Stromal cell of bone marrow (primary cell): Measurements from ENCODE around the gene NUBP2.

Experiments
- DNase-seq: peaks from one replicate; pipeline ENCODE4 v3.0.0-alpha.2; 2012; ENCODE audit warnings: low read depth

NUBP2 gene

DNA sequence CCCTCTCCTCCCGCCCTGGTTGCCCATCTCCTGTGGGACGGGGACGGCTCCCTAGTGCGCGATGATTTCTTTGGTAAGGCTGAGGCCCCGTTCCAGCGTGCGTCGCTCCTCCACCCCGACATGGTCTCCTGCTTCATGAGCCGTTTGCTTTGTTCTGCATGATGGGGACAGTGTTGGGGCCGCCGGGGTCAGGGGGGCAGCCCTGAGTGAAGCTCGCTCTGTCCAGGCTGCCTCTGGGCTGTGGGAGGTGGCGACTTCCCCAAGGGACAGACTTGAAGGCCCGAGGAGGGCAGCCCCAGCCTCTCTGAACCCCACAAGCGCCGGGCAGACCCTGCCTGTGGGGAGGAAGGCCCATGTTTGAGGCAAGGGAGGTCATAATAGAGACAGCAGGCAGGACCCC lies 23.8 kb upstream of the NUBP2 start:
- no peak for DNase-seq

DNA sequence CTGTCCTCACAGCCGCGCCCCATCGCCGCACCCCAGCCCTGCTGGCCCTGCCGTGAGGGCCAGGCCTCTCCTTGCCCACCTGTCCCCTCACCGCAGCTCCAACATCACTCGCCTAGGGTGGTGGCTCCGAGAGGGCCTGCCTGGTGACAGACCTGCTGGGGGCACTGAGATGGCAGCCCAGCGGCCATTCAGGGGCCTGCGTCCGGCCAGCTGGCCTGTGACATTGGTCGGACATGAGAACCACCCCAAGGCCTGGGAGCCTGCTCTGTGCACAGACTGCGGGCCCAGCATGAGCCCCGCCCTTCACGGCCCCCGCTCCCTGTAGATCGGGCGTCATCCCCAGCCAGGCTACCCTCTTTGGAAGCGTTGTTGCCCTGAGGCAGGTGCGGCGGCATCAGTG lies 23.2 kb upstream of the NUBP2 start:
- DNase-seq = no peak

- DNase-seq = no peak
These were observed 21.8 kb upstream of the NUBP2 start for GRCh38 chr16:1760911-1761310.

GRCh38 chr16:1761751-1762150 lies 21.0 kb upstream of the NUBP2 start:
- DNase-seq = no peak

DNA sequence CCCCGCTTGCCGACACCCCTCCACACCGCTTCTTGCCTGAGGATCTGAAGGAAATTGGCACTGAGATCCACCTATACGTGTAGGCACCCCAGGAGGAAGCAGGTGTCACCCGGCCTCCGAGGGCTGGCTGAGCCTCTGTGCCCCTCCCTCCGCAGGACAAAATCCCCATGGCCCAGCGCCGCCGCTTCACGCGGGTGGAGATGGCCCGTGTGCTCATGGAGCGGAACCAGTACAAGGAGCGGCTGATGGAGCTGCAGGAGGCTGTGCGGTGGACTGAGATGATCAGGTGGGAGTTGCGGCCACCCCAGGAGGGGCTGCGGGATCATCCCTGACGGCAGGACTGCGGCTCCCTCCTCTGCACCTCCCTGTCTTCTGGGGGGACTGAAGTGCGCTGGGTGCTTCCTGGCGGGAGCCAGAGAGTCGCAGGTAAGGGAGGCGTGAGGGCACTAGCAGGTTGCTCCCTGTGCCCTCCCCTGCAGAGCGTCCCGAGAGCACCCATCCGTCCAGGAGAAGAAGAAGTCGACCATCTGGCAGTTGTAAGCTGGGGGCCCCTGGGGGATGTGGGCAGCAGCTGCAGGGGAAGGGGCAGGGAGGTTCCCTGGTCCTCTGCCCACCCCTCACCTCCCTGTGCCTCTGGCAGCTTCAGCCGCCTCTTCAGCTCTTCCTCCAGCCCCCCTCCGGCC lies 20.4 kb upstream of the NUBP2 start:
- DNase-seq = no peak

GRCh38 chr16:1762879-1763520 lies 19.8 kb upstream of the NUBP2 start:
- no peak for DNase-seq

DNA sequence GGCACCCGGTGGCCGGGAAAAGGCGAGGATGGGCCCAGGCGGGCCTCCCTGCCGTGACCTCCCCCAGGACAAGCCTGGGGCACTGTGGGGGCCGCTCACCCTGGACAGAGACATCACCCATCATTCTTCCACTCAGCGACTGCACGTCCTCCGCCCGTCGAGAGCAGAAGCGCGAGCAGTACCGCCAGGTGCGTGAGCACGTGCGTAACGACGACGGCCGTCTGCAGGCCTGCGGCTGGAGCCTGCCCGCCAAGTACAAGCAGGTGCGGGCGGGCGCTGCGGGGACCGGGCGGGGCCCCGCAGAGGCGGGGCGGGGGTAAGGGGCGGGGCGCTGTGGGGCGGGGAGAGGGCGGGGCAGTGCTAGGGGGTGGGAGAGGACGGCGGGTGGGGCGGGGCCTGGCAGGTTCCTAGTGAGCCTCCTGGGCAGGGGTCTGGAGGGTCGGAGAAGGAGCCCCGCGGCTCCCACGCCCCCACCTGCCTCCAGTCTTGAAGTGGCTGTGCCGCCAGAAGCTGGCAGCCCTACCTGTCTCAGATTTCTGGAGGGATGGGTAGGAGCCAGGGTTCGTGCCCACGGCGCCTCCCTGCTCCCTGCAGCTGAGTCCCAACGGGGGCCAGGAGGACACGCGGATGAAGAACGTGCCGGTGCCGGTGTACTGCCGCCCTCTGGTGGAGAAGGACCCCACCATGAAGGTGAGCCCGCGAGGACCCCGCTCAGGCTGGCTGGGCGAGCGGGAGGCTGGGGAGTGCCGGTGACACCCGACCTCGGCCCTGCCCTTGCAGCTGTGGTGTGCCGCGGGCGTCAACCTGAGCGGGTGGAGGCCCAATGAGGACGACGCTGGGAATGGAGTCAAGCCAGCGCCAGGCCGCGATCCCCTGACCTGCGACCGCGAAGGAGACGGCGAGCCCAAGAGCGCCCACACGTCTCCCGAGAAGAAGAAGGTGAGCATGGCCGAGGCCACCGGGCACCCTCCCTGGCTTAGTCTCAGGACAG lies 18.9 kb upstream of the NUBP2 start:
- no peak for DNase-seq

- DNase-seq = no peak
These were observed 17.8 kb upstream of the NUBP2 start for GRCh38 chr16:1764971-1765370.

DNA sequence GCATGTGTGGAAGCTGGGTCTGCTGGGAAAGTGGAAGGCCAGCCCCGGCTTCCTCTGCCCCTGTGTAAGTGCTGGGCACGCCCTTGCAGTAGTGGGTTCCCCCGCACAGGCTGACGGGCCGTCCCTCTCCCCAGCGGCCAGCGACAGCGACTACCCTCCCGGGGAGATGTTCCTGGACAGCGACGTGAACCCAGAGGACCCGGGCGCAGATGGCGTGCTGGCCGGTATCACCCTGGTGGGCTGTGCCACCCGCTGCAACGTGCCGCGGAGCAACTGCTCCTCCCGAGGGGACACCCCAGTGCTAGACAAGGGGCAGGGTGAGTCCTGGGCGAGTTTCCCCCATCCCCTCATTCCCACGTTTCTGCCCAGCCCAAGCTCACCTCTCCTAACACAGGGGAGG lies 16.9 kb upstream of the NUBP2 start:
- no peak for DNase-seq

- DNase-seq = no peak
These were observed 16.5 kb upstream of the NUBP2 start for GRCh38 chr16:1766231-1766630.

GRCh38 chr16:1766701-1767100 lies 16.1 kb upstream of the NUBP2 start:
- no peak for DNase-seq

DNA sequence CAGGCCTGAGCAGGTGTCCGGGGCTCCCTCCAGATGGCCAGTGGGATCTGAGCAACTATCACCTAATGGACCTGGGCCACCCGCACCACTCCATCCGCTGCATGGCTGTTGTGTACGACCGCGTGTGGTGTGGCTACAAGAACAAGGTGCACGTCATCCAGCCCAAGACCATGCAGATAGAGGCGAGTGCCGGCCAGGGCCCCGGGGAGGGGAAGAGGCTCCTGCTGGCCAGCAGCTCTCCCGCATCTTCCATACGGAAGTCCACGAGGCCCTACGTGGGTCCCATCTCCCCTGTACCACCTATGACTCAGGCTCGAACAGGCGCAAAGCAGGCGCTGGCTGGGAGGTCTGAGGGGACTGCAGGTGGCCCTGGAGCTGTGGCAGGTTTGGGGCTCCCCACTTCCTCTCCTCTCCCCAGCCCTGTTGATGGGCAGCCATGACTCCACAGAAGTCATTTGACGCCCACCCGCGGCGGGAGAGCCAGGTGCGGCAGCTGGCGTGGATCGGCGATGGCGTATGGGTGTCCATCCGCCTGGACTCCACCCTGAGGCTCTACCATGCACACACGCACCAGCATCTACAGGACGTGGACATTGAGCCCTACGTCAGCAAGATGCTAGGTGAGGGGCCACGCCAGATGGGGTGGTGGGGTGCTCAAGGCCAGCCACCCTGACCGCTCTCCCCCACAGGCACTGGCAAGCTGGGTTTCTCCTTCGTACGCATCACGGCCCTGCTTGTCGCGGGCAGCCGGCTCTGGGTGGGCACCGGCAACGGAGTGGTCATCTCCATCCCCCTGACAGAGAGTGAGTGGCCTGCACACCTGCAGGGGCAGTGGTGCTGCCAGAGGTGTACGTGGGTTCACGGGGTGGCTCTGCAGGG lies 15.4 kb upstream of the NUBP2 start:
- no peak for DNase-seq

- no peak for DNase-seq
These were observed 14.5 kb upstream of the NUBP2 start for GRCh38 chr16:1768061-1768766.

DNA sequence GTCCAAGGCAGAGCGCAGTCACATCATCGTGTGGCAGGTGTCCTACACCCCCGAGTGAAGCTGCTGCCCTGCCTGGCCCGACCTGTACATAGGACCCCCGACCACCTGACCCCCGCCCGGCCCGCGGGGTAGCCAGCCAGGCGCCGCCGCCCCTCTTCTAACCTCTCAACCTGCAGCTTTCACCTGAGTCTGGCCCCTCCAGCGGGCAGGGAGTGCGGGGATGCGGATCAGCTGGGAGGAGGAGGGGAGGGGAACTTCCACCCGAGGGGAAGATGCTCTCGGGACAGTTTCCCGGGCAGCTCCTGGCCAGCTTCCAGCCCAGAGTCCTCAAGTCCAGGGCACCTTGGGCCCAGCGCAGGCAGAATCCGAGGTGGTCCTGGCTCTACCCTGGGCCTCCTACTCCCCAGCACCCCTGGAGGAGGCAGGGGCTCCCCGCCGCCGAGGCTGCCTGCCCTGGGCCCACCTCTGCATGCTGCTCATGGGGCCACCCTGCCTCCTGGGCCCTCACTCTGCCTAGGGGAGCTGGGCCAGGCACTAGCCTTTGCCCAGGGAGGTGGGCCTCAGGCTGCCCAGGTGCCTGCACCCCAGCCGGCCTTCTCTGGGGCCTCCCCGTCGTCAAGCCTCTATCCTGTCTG lies 13.9 kb upstream of the NUBP2 start:
- no peak for DNase-seq

DNA sequence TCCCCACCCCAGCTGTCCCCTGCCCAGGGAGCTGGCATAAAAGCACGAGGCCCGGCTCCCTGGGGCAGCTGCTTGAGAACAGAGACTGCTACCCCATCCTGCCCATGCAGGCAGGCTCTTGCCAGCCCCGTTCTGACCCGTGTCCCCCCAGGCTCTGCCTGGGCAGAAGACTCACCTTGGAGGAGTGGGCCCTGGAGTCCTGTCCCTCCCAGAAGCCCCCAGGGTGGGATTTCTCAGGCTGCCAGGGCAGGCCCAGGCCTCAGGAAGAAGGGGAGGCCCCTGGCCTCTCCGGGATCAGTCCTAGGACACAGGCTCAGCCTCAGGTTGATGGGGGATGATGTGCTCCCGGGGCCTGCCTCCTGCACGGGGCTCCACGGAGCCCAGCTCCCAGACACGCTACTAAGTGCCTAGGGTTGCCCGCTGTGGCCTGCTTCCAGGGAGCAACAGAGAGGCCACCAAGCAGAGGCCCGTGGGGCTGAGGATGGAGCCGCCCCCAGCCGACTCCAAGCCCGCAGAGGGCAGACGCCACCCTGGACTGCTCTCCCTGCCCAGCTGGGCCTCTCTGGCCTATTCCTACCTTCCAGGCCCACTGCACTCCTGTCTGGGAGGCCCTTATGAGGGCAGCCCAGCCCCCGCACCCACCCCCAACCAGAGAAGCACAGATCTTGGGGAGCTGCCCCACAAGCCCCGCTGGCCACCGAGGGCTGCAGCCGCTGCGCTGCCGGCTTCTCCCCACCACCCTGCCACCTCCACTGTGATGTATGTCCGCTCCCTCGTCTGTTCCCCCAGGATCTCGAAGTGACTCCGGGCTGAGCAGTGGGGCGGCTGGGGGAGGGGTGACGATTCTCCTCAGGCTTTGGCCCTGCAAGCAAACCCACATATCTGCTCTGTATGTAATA lies 13.1 kb upstream of the NUBP2 start:
- DNase-seq = no peak

DNA sequence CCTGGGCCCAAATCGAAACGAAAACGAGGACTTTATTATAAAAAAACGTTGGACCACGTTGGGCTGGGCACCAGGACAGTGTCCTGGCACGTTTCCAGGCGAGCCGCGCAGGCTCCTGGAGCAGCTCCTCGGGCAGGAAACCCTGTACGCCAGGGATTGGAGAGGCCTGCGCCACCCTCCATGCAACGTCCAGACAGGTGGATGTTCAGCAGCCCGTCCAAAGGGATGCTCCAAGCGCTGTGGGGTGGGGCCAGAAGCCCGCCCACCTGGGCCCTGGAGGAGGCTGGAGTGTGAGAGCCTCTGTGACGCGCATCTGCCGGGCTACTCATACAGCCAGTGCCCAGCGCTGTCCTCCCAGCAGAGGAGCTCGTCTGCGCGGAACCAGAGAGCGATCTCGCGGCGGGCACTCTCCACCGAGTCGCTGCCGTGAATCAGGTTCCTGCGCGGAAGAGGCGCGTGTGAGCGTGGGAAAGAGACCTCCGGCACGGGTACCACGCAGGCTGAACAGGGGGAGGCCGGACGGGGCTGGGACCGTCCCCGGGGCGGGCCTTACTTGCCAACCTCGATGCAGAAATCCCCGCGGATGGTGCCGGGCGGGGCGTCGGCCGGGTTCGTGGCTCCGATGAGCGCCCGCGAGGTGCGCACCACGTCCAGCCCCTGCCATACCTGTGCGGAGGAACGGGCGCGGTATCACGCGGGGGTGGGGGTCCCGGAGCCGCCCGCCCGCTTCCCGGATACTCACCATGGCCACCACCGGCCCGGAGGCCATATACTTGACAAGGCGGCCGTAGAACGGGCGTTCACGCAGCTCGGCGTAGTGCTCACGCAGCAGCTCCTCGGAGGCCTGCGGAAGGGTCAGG lies 12.2 kb upstream of the NUBP2 start:
- peak; percentile 38 for DNase-seq

DNA sequence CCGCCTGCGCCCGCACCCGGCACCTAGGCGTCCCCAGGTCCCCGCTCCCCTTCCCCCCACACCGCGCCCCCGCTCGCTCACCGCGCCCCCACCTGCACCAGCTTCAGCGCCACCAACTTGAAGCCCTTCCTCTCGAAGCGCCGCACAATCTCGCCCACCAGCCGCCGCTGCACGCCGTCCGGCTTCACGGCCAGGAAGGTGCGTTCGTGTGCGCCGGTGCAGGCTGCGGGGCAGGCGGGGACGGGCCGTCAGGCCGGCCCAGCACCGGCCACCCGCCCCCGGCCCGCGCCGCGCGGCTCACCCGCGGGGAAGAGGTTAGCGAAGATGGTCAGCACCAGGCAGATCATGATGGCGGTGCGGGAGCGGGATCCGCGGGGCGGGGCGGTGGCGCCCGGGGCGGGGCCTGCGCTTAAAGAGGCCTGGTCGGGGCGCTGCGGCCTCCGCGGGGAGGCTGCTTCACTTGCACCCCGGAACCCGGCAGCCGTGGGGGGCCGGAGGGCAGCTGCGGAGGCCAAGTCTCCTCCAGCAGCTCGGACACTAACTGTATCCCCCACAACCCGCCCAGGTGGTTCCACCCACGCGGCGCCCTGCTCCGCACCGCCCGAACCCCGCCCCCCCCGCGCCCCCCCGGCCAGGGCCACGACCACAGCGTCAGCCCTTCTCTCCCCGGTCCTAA lies 11.4 kb upstream of the NUBP2 start, which contains the start of gene NME3:
TSS of gene NME3 (minus strand) at position 356 of the 676 bp plus-strand sequence. CDS start at position 347, 9 bp downstream.
- DNase-seq = peak; percentile 43

DNA sequence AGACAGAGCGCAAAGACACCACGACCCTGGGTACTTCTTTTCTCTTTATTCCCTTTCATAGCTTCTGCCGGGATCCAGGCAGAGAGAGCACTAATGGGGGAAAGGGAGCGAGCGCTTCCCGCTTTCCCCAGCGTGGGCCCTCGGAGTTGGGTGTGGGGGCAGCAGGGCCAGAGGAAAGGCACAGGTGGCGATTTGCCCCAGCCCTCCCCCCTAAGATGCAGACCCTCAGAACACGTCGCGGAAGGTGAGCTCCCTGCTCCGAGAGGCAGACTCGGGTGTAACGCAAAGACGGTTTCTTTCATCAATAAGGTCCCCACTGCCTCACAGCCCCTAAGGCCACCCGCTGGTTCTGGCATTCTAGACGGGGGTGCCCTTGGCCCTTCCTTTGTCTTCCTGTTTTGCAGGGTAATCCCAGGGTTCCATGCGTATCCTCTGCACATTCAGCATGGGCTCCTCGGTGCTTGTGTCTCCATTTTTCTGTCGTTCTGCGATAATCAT lies 10.8 kb upstream of the NUBP2 start:
- no peak for DNase-seq
